IPS DF 4.7 (cell line): ENCODE measurements around the gene DAB2.

Experiments
- DNase-seq: peaks from one replicate; pipeline ENCODE4 v3.0.0-alpha.2; 2013; ENCODE audit warnings: low spot score; ENCODE audit errors: extremely low read depth

DAB2 gene

GRCh38 chr5:39424736-39425637 is at the start of gene DAB2:
Gene DAB2, minus strand, starts transcription at chr5:39424980. Its CDS starts 30,660 bp downstream, at chr5:39394320.
- DNase-seq, result peak; percentile 51

GRCh38 chr5:39473156-39473775 is 48.5 kb upstream of the DAB2 start:
- no peak for DNase-seq

GRCh38 chr5:39471836-39472508 is 47.2 kb upstream of the DAB2 start:
- no peak for DNase-seq

GRCh38 chr5:39470811-39471210 is 46.0 kb upstream of the DAB2 start:
- no peak for DNase-seq

- no peak for DNase-seq
Observed at GRCh38 chr5:39469777-39470415, 45.1 kb upstream of the DAB2 start.

- no peak for DNase-seq
Observed at GRCh38 chr5:39469176-39469575, 44.4 kb upstream of the DAB2 start.

GRCh38 chr5:39466846-39467245 is 42.1 kb upstream of the DAB2 start:
- no peak for DNase-seq

GRCh38 chr5:39465843-39466242 is 41.1 kb upstream of the DAB2 start:
- no peak for DNase-seq

GRCh38 chr5:39465097-39465496 is 40.3 kb upstream of the DAB2 start:
- no peak for DNase-seq

- DNase-seq, result no peak
Observed at GRCh38 chr5:39464088-39464487, 39.3 kb upstream of the DAB2 start.

GRCh38 chr5:39462211-39462610 is 37.4 kb upstream of the DAB2 start:
- DNase-seq, result no peak

GRCh38 chr5:39461007-39461682 is 36.4 kb upstream of the DAB2 start:
- no peak for DNase-seq

- no peak for DNase-seq
Observed at GRCh38 chr5:39459907-39460306, 35.1 kb upstream of the DAB2 start.

GRCh38 chr5:39459071-39459470 is 34.3 kb upstream of the DAB2 start:
- DNase-seq, result no peak

GRCh38 chr5:39455645-39456044 is 30.9 kb upstream of the DAB2 start:
- DNase-seq, result no peak

- DNase-seq, result no peak
Observed at GRCh38 chr5:39453606-39454005, 28.8 kb upstream of the DAB2 start.

GRCh38 chr5:39452846-39453245 is 28.1 kb upstream of the DAB2 start:
- DNase-seq, result no peak

GRCh38 chr5:39451276-39451941 is 26.6 kb upstream of the DAB2 start:
- DNase-seq, result no peak

GRCh38 chr5:39450487-39450886 is 25.7 kb upstream of the DAB2 start:
- DNase-seq, result no peak

- no peak for DNase-seq
Observed at GRCh38 chr5:39449591-39449990, 24.8 kb upstream of the DAB2 start.
